ENCODE results near the gene LARGE2. TPM values are rescaled to one million over a fixed set of nuclear protein-coding genes. Genes with fewer than 3 reads are reported as not detected.

The LARGE2 gene
- total and polyA plus RNA-seq, 9 of the 15 experiments (the other 6 are each of a cell fraction or from before 2014, with no cell fraction given): 0.56 to 14.1 (median 6.6) TPM

- in situ Hi-C loops (cut with MboI): no loop called here
- TF ChIP-seq SOX6 (IDR thresholded peaks at IDR 0.05): no peak
- TF ChIP-seq POU5F1 (IDR thresholded peaks at IDR 0.05; ENCODE audit: borderline replicate concordance, low read depth, low read length, partially characterized antibody): no peak
- no peak for TF ChIP-seq RNF2 (IDR thresholded peaks at IDR 0.05)
- no peak for TF ChIP-seq SUPT5H (IDR thresholded peaks at IDR 0.05)
- TF ChIP-seq ZNF174 (CRISPR knock-in tag; IDR thresholded peaks at IDR 0.05): no peak
- TF ChIP-seq SMARCA4 (IDR thresholded peaks at IDR 0.05): no peak
- no peak for TF ChIP-seq ZNF282 (CRISPR knock-in tag; IDR thresholded peaks at IDR 0.05)
- no peak for TF ChIP-seq BCLAF1 (IDR thresholded peaks at IDR 0.05; ENCODE audit: borderline replicate concordance in 1 of 2, control insufficient read depth in 1 of 2, low read depth in 2 of 2, low read length in 1 of 2)
- TF ChIP-seq ZNF561 (CRISPR knock-in tag; conservative IDR thresholded peaks at IDR 0.05): no peak
- no peak for TF ChIP-seq ZNF280A (IDR thresholded peaks at IDR 0.05; ENCODE audit: low read depth, partially characterized antibody)
- no peak for TF ChIP-seq ILK (tag; IDR thresholded peaks at IDR 0.05; ENCODE audit: borderline replicate concordance, low read depth)
- no peak for TF ChIP-seq ZBTB2 (IDR thresholded peaks at IDR 0.05)
- TF ChIP-seq, protein P1, sequence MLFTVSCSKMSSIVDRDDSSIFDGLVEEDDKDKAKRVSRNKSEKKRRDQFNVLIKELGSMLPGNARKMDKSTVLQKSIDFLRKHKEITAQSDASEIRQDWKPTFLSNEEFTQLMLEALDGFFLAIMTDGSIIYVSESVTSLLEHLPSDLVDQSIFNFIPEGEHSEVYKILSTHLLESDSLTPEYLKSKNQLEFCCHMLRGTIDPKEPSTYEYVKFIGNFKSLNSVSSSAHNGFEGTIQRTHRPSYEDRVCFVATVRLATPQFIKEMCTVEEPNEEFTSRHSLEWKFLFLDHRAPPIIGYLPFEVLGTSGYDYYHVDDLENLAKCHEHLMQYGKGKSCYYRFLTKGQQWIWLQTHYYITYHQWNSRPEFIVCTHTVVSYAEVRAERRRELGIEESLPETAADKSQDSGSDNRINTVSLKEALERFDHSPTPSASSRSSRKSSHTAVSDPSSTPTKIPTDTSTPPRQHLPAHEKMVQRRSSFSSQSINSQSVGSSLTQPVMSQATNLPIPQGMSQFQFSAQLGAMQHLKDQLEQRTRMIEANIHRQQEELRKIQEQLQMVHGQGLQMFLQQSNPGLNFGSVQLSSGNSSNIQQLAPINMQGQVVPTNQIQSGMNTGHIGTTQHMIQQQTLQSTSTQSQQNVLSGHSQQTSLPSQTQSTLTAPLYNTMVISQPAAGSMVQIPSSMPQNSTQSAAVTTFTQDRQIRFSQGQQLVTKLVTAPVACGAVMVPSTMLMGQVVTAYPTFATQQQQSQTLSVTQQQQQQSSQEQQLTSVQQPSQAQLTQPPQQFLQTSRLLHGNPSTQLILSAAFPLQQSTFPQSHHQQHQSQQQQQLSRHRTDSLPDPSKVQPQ (CRISPR knock-in tag; IDR thresholded peaks at IDR 0.05; ENCODE audit: borderline replicate concordance): no peak
- no peak for TF ChIP-seq CREM (IDR thresholded peaks at IDR 0.05; ENCODE audit: low read depth)
These were observed 31.4 kb upstream of the LARGE2 start for GRCh38 chr11:45890886-45891550.

More at GRCh38 chr11:45890886-45891550, 31.4 kb upstream of the LARGE2 start:
- POLR2A ChIA-PET: interaction anchor here (1.5 kb wide), 1 partner anchor 10 kb away, joined by 5 read pairs; no protein-coding TSS in a partner anchor
- Histone ChIP-seq H3K36me3 (ENCODE audit: control insufficient read depth, insufficient read depth, low read length) (no peaks in the 10 kb centered on the region), H3K4me3 (no peak overlapping the region), H3K4me1 (replicated peaks in 1 of 2; ENCODE audit: control insufficient read depth in 2 of 2, insufficient read depth in 2 of 2, low read length in 2 of 2) (peaks cover 0 to 11% of the 10 kb centered on the region in 2 experiments; a peak in 1 of 5 replicates), H3K79me2 (ENCODE audit: control insufficient read depth, insufficient read depth, low read length) (no peaks in the 10 kb centered on the region), H3K9me1 (ENCODE audit: control insufficient read depth, insufficient read depth, low read length) (no peaks in the 10 kb centered on the region), H3K9ac (ENCODE audit: insufficient read depth in 1 of 2, low read depth in 2 of 2, low read length in 2 of 2) (no peak overlapping the region; a peak in 1 of 4 replicates), H2AFZ (ENCODE audit: low read depth, low read length) (no peak overlapping the region), H4K20me1 (replicated peaks; ENCODE audit: control insufficient read depth, insufficient read depth, low read length) (peaks cover 19% of the 10 kb centered on the region), H3K27me3 (ENCODE audit: control insufficient read depth in 2 of 2, insufficient read depth in 2 of 2, low read length in 2 of 2) (no peaks in the 10 kb centered on the region; a peak in 1 of 5 replicates), H3K9me3 (replicated peaks; ENCODE audit: control insufficient read depth, insufficient read depth, low read depth, low read length) (no peaks in the 10 kb centered on the region), H3K4me2 (ENCODE audit: insufficient read depth, low read length) (no peak overlapping the region), H3K27ac (ENCODE audit: extremely low read depth, low read depth, low read length) (no peak overlapping the region)
- intact Hi-C loops (cut with micrococcal nuclease): no loop called here
- ATAC-seq (no peak), DNase-seq (ENCODE audit: extremely low read depth in 1 of 4, low spot score in 3 of 4) (no peak), FAIRE-seq (no peak)
- 22% methylated on average over 9 of the region's 9 CpGs for WGBS (ENCODE audit: insufficient coverage, low coverage, missing lambda C conversion rate)
- BruUV-seq (replicated peaks): no TSS peak
- CTCF ChIA-PET (ENCODE audit: low intra/inter-chr PET ratio): no interaction called here

All from K562 (cell line).